Measurements from ENCODE around the gene DNAJC5G. TPM values are rescaled to one million over a fixed set of nuclear protein-coding genes. Genes with fewer than 3 reads are reported as not detected.
A peak's percentile ranks its signal among the peaks of the same experiment; 100 is the strongest.

The DNAJC5G gene
- total RNA-seq, 1 experiment from 2014 or later, result not detected

GRCh38 chr2:27323596-27324285 lies 48.5 kb downstream of the DNAJC5G start:
- H3K4me1 Mint-ChIP-seq (ENCODE audit: insufficient read depth, unreplicated experiment), result peaks cover 23% of the 10 kb centered on the region
- H3K9me3 Mint-ChIP-seq (ENCODE audit: unreplicated experiment), result no peaks in the 10 kb centered on the region
- H3K27ac Mint-ChIP-seq (ENCODE audit: low read depth, unreplicated experiment), result peak overlapping the region; percentile 99
- peaks cover 60% of the 10 kb centered on the region for H3K36me3 Mint-ChIP-seq (ENCODE audit: insufficient read depth, unreplicated experiment)
- DNase-seq (ENCODE audit: unreplicated experiment), result peak; percentile 55
- intact Hi-C loops (cut with micrococcal nuclease), result no loop called here
- BruUV-seq (replicated peaks), result no TSS peak
- TF ChIP-seq, protein P1, sequence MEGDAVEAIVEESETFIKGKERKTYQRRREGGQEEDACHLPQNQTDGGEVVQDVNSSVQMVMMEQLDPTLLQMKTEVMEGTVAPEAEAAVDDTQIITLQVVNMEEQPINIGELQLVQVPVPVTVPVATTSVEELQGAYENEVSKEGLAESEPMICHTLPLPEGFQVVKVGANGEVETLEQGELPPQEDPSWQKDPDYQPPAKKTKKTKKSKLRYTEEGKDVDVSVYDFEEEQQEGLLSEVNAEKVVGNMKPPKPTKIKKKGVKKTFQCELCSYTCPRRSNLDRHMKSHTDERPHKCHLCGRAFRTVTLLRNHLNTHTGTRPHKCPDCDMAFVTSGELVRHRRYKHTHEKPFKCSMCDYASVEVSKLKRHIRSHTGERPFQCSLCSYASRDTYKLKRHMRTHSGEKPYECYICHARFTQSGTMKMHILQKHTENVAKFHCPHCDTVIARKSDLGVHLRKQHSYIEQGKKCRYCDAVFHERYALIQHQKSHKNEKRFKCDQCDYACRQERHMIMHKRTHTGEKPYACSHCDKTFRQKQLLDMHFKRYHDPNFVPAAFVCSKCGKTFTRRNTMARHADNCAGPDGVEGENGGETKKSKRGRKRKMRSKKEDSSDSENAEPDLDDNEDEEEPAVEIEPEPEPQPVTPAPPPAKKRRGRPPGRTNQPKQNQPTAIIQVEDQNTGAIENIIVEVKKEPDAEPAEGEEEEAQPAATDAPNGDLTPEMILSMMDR (IDR thresholded peaks at IDR 0.05; ENCODE audit: unreplicated experiment), result no peak
- H3K4me3 Mint-ChIP-seq (ENCODE audit: unreplicated experiment), result peak overlapping the region; percentile 91
- H3K27me3 Mint-ChIP-seq (ENCODE audit: insufficient read depth, unreplicated experiment), result no peaks in the 10 kb centered on the region
- POLR2A ChIA-PET, result interaction anchor here (0.6 to 5.6 kb wide), 24 partner anchors 9 to 1481 kb away, joined by 3 to 142 read pairs (median 10); partner anchors contain the start of genes AGBL5, EIF2B4, GTF3C2 and OST4
- CTCF ChIA-PET, result interaction anchor here (0.5 to 7.8 kb wide), 6 partner anchors 8 to 406 kb away, joined by 3 to 47 read pairs (median 5); partner anchors contain the start of genes EIF2B4 and SNX17

DNA sequence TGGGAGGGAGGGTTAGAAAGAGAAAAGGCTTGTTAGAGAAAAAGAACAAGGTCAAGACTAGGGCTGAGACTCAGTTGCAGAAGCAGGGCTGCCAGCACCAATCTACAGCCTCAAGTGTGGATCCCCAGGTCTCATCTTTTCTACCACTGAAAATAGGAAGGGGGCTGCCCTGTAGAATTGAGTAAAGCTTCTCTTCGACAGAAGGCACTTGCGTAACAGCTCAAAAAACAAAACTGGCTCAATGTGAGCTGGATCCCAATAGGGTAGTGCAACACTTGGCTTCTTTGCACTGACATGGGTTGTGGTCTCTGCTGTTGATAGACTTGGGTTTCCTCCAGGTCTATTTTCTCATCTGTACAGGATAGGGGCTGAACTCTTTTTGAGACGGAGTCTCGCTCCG lies 49.5 kb downstream of the DNAJC5G start:
- Mint-ChIP-seq H3K4me1 (ENCODE audit: insufficient read depth, unreplicated experiment) (peaks cover 23% of the 10 kb centered on the region), H3K27me3 (ENCODE audit: insufficient read depth, unreplicated experiment) (no peaks in the 10 kb centered on the region), H3K4me3 (ENCODE audit: unreplicated experiment) (peak overlapping the region; percentile 91), H3K9me3 (ENCODE audit: unreplicated experiment) (no peaks in the 10 kb centered on the region), H3K36me3 (ENCODE audit: insufficient read depth, unreplicated experiment) (peaks cover 67% of the 10 kb centered on the region), H3K27ac (ENCODE audit: low read depth, unreplicated experiment) (peak overlapping the region; percentile 99)
- BruUV-seq (replicated peaks), result no TSS peak
- ChIA-PET POLR2A (interaction anchor here (0.5 to 5.6 kb wide), 10 partner anchors 12 to 85 kb away, joined by 3 to 142 read pairs (median 13); partner anchors contain the start of genes EIF2B4, GTF3C2, PPM1G and SNX17), CTCF (interaction anchor here (0.6 to 7.8 kb wide), 2 partner anchors 45 to 353 kb away, joined by 3 to 47 read pairs; partner anchors contain the start of genes EIF2B4 and SNX17)
- TF ChIP-seq, protein P1 (IDR thresholded peaks at IDR 0.05; ENCODE audit: unreplicated experiment), result no peak
- no peak for DNase-seq (ENCODE audit: unreplicated experiment)
- intact Hi-C loops (cut with micrococcal nuclease), result no loop called here

Other genes starting within 250 kb of the DNAJC5G start
- 118 and 138 TPM in 2 replicates for gene TMEM214, start 242.5 kb upstream of the DNAJC5G start, total RNA-seq (2022)
- gene AGBL5, start 223.8 kb upstream of the DNAJC5G start, total RNA-seq (2022), result 18.9 and 22.7 TPM in 2 replicates
- 257 and 340 TPM in 2 replicates for gene OST4, start 203.8 kb upstream of the DNAJC5G start, total RNA-seq (2022)
- gene EMILIN1, start 196.8 kb upstream of the DNAJC5G start, total RNA-seq (2022), result 0.20 and 0.21 TPM in 2 replicates
- 1.7 and 2.6 TPM in 2 replicates for gene KHK, start 188.7 kb upstream of the DNAJC5G start, total RNA-seq (2022)
- 10.9 and 12.9 TPM in 2 replicates for gene CGREF1, start 156.3 kb upstream of the DNAJC5G start, total RNA-seq (2022)
- not detected in 2 replicates for gene ABHD1, start 151.6 kb upstream of the DNAJC5G start, total RNA-seq (2022)
- 55.1 and 68.5 TPM in 2 replicates for gene PREB, start 140.8 kb upstream of the DNAJC5G start, total RNA-seq (2022)
- gene PRR30, start 136.0 kb upstream of the DNAJC5G start, total RNA-seq (2022), result not detected in 2 replicates
- gene TCF23, start 126.4 kb upstream of the DNAJC5G start, total RNA-seq (2022), result not detected in 2 replicates
- 115 and 122 TPM in 2 replicates for gene ATRAID, start 63.4 kb upstream of the DNAJC5G start, total RNA-seq (2022)
- 25.9 and 26.9 TPM in 2 replicates for gene SLC5A6, start 63.2 kb upstream of the DNAJC5G start, total RNA-seq (2022)
- 59.5 and 66.5 TPM in 2 replicates for gene CAD, start 58.1 kb upstream of the DNAJC5G start, total RNA-seq (2022)
- gene SLC30A3, start 12.4 kb upstream of the DNAJC5G start, total RNA-seq (2022), result not detected in 2 replicates
- not detected in 2 replicates for gene TRIM54, start 7.0 kb downstream of the DNAJC5G start, total RNA-seq (2022)
- 7.9 and 9.5 TPM in 2 replicates for gene UCN, start 33.0 kb downstream of the DNAJC5G start, total RNA-seq (2022)
- 104 and 114 TPM in 2 replicates for gene MPV17, start 47.7 kb downstream of the DNAJC5G start, total RNA-seq (2022)
- 47.5 and 47.8 TPM in 2 replicates for gene GTF3C2, start 81.3 kb downstream of the DNAJC5G start, total RNA-seq (2022)
- gene EIF2B4, start 94.9 kb downstream of the DNAJC5G start, total RNA-seq (2022), result 42.7 and 50.1 TPM in 2 replicates
- gene SNX17, start 95.2 kb downstream of the DNAJC5G start, total RNA-seq (2022), result 101 and 125 TPM in 2 replicates
- 14.8 and 16.2 TPM in 2 replicates for gene ZNF513, start 105.3 kb downstream of the DNAJC5G start, total RNA-seq (2022)
- 85.7 and 123 TPM in 2 replicates for gene PPM1G, start 134.2 kb downstream of the DNAJC5G start, total RNA-seq (2022)
- 79.5 and 97.3 TPM in 2 replicates for gene NRBP1, start 153.2 kb downstream of the DNAJC5G start, total RNA-seq (2022)
- 4.1 and 6.9 TPM in 2 replicates for gene KRTCAP3, start 166.9 kb downstream of the DNAJC5G start, total RNA-seq (2022)
- 20.6 and 22.3 TPM in 2 replicates for gene IFT172, start 214.3 kb downstream of the DNAJC5G start, total RNA-seq (2022)
- gene FNDC4, start 219.8 kb downstream of the DNAJC5G start, total RNA-seq (2022), result 0.79 and 1.1 TPM in 2 replicates
- not detected in 2 replicates for gene GCKR, start 221.4 kb downstream of the DNAJC5G start, total RNA-seq (2022)